OCI-LY3 (cell line): ENCODE measurements around the gene TM9SF4.

Experiments
- CTCF ChIP-seq: fragments of 200-600, 300-600 bp; sonication (generic); IDR thresholded peaks from 2 replicates; pipeline ENCODE4 v1.5.1; 2014; ENCODE audit warnings: antibody characterized with exemption, low read length, low read depth
- EZH2phosphoT487 ChIP-seq: fragments of 200-600 bp; shearing (Covaris generic); IDR thresholded peaks from 2 replicates; pipeline ENCODE4 v1.6.1; 2018; ENCODE audit warnings: antibody characterized with exemption, mixed run types, low read depth

- TF ChIP-seq CTCF (no peak), EZH2phosphoT487 (no peak)
These were observed 42.2 kb upstream of the TM9SF4 start for GRCh38 chr20:32067234-32067821.
